GM23338 (cell line): ENCODE results near the gene SLC25A3. TPM values are rescaled to one million over a fixed set of nuclear protein-coding genes. Genes with fewer than 3 reads are reported as not detected.

ENCODE experiments used
- ATAC-seq: fragments of 200-7000 bp; cut with Tn5 transposase; 3 replicates; pipeline ENCODE4 v1.9.1; 2020
- DNase-seq: peaks from one replicate; pipeline ENCODE4 v3.0.0-alpha.2; 2015; ENCODE audit warnings: low spot score
- H2AFZ ChIP-seq: fragments of 200-600 bp; sonication (generic); 2 replicates; pipeline ENCODE4 v1.8.0; 2016; ENCODE audit warnings: antibody characterized with exemption, mild to moderate bottlenecking, moderate library complexity
- H3F3A ChIP-seq: fragments of 200-600 bp; sonication (generic); replicated peaks from 2 replicates; pipeline ENCODE4 v1.8.0; 2017; ENCODE audit warnings: antibody characterized with exemption, mixed run types, low read depth
- H3K27ac ChIP-seq: fragments of 200-600 bp; sonication (generic); 2 replicates; pipeline ENCODE4 v1.6.1; 2016; ENCODE audit warnings: low read depth
- H3K27me3 ChIP-seq: fragments of 200-600 bp; sonication (generic); 2 replicates; pipeline ENCODE4 v1.8.0; 2016; ENCODE audit warnings: mild to moderate bottlenecking, mixed run types, moderate library complexity; ENCODE audit not compliant: insufficient read depth
- H3K36me3 ChIP-seq: fragments of 200-600 bp; sonication (generic); 2 replicates; pipeline ENCODE4 v1.8.0; 2016; ENCODE audit warnings: mild to moderate bottlenecking; ENCODE audit not compliant: insufficient read depth
- H3K4me1 ChIP-seq: fragments of 200-600 bp; sonication (generic); 2 replicates; pipeline ENCODE4 v1.8.0; 2016; ENCODE audit warnings: mild to moderate bottlenecking, moderate library complexity; ENCODE audit not compliant: insufficient read depth
- H3K4me2 ChIP-seq: fragments of 200-600 bp; sonication (generic); 2 replicates; pipeline ENCODE4 v1.7.1; 2017; ENCODE audit warnings: mixed run types
- H3K4me3 ChIP-seq: fragments of 200-600 bp; sonication (generic); 2 replicates; pipeline ENCODE4 v1.6.1; 2016; ENCODE audit warnings: mixed run types
- H3K79me2 ChIP-seq: fragments of 200-600 bp; sonication (generic); replicated peaks from 2 replicates; pipeline ENCODE4 v1.8.0; 2017; ENCODE audit warnings: mild to moderate bottlenecking; ENCODE audit not compliant: insufficient read depth
- H3K9me2 ChIP-seq: fragments of 200-600 bp; sonication (generic); 2 replicates; pipeline ENCODE4 v1.8.0; 2017; ENCODE audit not compliant: insufficient read depth
- H4K20me1 ChIP-seq: fragments of 200-600 bp; sonication (generic); replicated peaks from 2 replicates; pipeline ENCODE4 v1.8.0; 2017; ENCODE audit warnings: mild to moderate bottlenecking; ENCODE audit not compliant: insufficient read depth
- H3K27ac Mint-ChIP-seq: 2 replicates; pipeline ENCODE4 v1.8.0; 2020; ENCODE audit warnings: inconsistent platforms, mild to moderate bottlenecking, moderate library complexity, mixed read lengths
- H3K27me3 Mint-ChIP-seq: 3 replicates; pipeline ENCODE4 v1.8.0; 2022; ENCODE audit warnings: low read depth, mild to moderate bottlenecking, moderate library complexity, mixed read lengths, inconsistent platforms; ENCODE audit not compliant: insufficient read depth, poor library complexity
- H3K36me3 Mint-ChIP-seq: 3 replicates; pipeline ENCODE4 v1.8.0; 2021; ENCODE audit warnings: low read depth, mild to moderate bottlenecking, inconsistent platforms, moderate library complexity, mixed read lengths
- H3K4me1 Mint-ChIP-seq: 3 replicates; pipeline ENCODE4 v1.8.0; 2020; ENCODE audit warnings: mild to moderate bottlenecking, inconsistent platforms, mixed read lengths
- H3K4me3 Mint-ChIP-seq: 3 replicates; pipeline ENCODE4 v1.8.0; 2021; ENCODE audit warnings: moderate library complexity, mild to moderate bottlenecking, inconsistent platforms, mixed read lengths
- H3K9me3 Mint-ChIP-seq: 3 replicates; pipeline ENCODE4 v1.8.0; 2020; ENCODE audit warnings: moderate library complexity, mild to moderate bottlenecking, inconsistent platforms, mixed read lengths
- CREB1 ChIP-seq: fragments of 250-450 bp; sonication (Bioruptor Pico); IDR thresholded peaks from 2 replicates; pipeline ENCODE4 v1.5.0; 2020; ENCODE audit warnings: low read depth, mild to moderate bottlenecking, moderate library complexity
- CTCF ChIP-seq, 2 experiments: fragments of 200-600 bp in 1 of 2; sonication (generic) in 1 of 2; conservative IDR thresholded peaks; 2 replicates each; pipeline versions ENCODE4 v1.5.1 to v1.6.1; 2016 to 2017; ENCODE audit warnings: antibody characterized with exemption in 2 of 2, low read depth in 2 of 2, mild to moderate bottlenecking in 2 of 2, moderate library complexity in 1 of 2
- EZH2 ChIP-seq: fragments of 200-600 bp; sonication (generic); IDR thresholded peaks from one replicate; pipeline ENCODE4 v1.8.0; 2017; ENCODE audit warnings: antibody characterized with exemption, mild to moderate bottlenecking, low read depth; ENCODE audit not compliant: unreplicated experiment
- EZH2phosphoT487 ChIP-seq: fragments of 200-600 bp; sonication (generic); IDR thresholded peaks from one replicate; pipeline ENCODE4 v1.8.1; 2018; ENCODE audit warnings: antibody characterized with exemption; ENCODE audit not compliant: unreplicated experiment
- JUNB ChIP-seq: IDR thresholded peaks from one replicate; pipeline ENCODE4 v1.6.1; 2016; ENCODE audit warnings: antibody characterized with exemption; ENCODE audit not compliant: unreplicated experiment
- NANOG ChIP-seq: IDR thresholded peaks from 2 replicates; pipeline ENCODE4 v1.6.1; 2016; ENCODE audit warnings: antibody characterized with exemption, borderline replicate concordance
- POLR2AphosphoS5 ChIP-seq: IDR thresholded peaks from 2 replicates; pipeline ENCODE4 v1.6.1; 2016; ENCODE audit warnings: antibody characterized with exemption, low read depth
- REST ChIP-seq: IDR thresholded peaks from one replicate; pipeline ENCODE4 v1.6.1; 2018; ENCODE audit warnings: antibody characterized with exemption; ENCODE audit not compliant: unreplicated experiment
- STAT1 ChIP-seq: IDR thresholded peaks from one replicate; pipeline ENCODE4 v1.6.1; 2016; ENCODE audit warnings: antibody characterized with exemption; ENCODE audit not compliant: unreplicated experiment
- ZNF114 ChIP-seq: fragments of 250-450 bp; sonication (Bioruptor Pico); IDR thresholded peaks from 2 replicates; pipeline ENCODE4 v1.5.0; 2020; ENCODE audit warnings: mild to moderate bottlenecking, moderate library complexity
- ZNF331 ChIP-seq: fragments of 250-450 bp; sonication (Bioruptor Pico); IDR thresholded peaks from 2 replicates; pipeline ENCODE4 v1.5.0; 2020; ENCODE audit warnings: low read depth, mild to moderate bottlenecking, moderate library complexity
- polyA plus RNA-seq: library from polyadenylated mRNA; unstranded; fragments of >200 nt; fragmentation: Nextera tagmentation; extraction: Ambion mirVana; gene quantifications from 2 replicates; pipeline ENCODE4 v1.2.1, GENCODE V29; 2016
- total RNA-seq: library from RNA; depleted of rRNA; stranded (reverse); fragments of >200 nt; shearing (Covaris generic); gene quantifications from 2 replicates; pipeline ENCODE4 v1.2.3, GENCODE V29; 2014
- TF ChIP-seq, protein P1 (sequence below): fragments of 250-450 bp; sonication (Bioruptor Pico); IDR thresholded peaks from 2 replicates; pipeline ENCODE4 v1.5.0; 2020; ENCODE audit warnings: mild to moderate bottlenecking, moderate library complexity
- TF ChIP-seq, protein P2 (sequence below): IDR thresholded peaks from 2 replicates; pipeline ENCODE4 v1.6.1; 2016; ENCODE audit warnings: antibody characterized with exemption

The SLC25A3 gene
- total and polyA plus RNA-seq, 2 experiments from 2014 or later: 676 to 703 TPM

DNA sequence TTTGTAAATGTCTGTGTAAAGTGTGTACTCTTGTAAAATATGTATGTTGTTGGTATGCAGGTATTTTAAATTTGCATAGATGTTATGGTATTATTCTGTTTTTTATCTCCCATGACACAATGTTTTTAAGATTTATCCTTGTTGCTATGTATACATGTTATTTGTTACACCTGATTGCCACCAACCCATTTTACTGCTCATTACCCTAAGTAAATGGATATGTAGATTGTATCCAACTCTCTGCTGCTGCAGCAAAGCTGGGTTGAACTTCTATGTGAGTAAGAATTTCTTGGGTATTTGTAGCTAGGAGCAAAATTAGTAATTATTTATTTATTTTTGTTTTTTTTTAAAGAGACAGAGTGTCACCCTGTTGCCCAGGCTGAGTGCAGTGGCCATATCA, 57.8 kb downstream of the SLC25A3 start:
- Histone ChIP-seq H3K4me3 (no peak overlapping the region), H3K36me3 (peaks cover 7% of the 10 kb centered on the region), H3K27ac (no peak overlapping the region), H4K20me1 (no peaks in the 10 kb centered on the region), H3K4me1 (no peaks in the 10 kb centered on the region), H3K27me3 (no peaks in the 10 kb centered on the region), H3K4me2 (no peak overlapping the region), H3F3A (no peaks in the 10 kb centered on the region), H3K9me2 (no peaks in the 10 kb centered on the region), H2AFZ (no peak overlapping the region), H3K79me2 (peaks cover 20% of the 10 kb centered on the region)
- Mint-ChIP-seq H3K27ac (no peak overlapping the region), H3K27me3 (no peaks in the 10 kb centered on the region), H3K36me3 (peaks cover 13% of the 10 kb centered on the region; the same call in 1 of the 3 replicates), H3K4me3 (no peak overlapping the region), H3K9me3 (no peaks in the 10 kb centered on the region), H3K4me1 (peaks cover 4% of the 10 kb centered on the region)
- TF ChIP-seq NANOG (no peak), JUNB (no peak), EZH2 (no peak), REST (no peak), CTCF (conservative IDR thresholded peaks at IDR 0.05; ENCODE audit: low read depth in 2 of 2) (no peak), STAT1 (no peak), ZNF114 (no peak), CREB1 (CRISPR knock-in tag) (no peak), POLR2AphosphoS5 (no peak), ZNF331 (CRISPR knock-in tag) (no peak), EZH2phosphoT487 (no peak)
- TF ChIP-seq, protein P1, sequence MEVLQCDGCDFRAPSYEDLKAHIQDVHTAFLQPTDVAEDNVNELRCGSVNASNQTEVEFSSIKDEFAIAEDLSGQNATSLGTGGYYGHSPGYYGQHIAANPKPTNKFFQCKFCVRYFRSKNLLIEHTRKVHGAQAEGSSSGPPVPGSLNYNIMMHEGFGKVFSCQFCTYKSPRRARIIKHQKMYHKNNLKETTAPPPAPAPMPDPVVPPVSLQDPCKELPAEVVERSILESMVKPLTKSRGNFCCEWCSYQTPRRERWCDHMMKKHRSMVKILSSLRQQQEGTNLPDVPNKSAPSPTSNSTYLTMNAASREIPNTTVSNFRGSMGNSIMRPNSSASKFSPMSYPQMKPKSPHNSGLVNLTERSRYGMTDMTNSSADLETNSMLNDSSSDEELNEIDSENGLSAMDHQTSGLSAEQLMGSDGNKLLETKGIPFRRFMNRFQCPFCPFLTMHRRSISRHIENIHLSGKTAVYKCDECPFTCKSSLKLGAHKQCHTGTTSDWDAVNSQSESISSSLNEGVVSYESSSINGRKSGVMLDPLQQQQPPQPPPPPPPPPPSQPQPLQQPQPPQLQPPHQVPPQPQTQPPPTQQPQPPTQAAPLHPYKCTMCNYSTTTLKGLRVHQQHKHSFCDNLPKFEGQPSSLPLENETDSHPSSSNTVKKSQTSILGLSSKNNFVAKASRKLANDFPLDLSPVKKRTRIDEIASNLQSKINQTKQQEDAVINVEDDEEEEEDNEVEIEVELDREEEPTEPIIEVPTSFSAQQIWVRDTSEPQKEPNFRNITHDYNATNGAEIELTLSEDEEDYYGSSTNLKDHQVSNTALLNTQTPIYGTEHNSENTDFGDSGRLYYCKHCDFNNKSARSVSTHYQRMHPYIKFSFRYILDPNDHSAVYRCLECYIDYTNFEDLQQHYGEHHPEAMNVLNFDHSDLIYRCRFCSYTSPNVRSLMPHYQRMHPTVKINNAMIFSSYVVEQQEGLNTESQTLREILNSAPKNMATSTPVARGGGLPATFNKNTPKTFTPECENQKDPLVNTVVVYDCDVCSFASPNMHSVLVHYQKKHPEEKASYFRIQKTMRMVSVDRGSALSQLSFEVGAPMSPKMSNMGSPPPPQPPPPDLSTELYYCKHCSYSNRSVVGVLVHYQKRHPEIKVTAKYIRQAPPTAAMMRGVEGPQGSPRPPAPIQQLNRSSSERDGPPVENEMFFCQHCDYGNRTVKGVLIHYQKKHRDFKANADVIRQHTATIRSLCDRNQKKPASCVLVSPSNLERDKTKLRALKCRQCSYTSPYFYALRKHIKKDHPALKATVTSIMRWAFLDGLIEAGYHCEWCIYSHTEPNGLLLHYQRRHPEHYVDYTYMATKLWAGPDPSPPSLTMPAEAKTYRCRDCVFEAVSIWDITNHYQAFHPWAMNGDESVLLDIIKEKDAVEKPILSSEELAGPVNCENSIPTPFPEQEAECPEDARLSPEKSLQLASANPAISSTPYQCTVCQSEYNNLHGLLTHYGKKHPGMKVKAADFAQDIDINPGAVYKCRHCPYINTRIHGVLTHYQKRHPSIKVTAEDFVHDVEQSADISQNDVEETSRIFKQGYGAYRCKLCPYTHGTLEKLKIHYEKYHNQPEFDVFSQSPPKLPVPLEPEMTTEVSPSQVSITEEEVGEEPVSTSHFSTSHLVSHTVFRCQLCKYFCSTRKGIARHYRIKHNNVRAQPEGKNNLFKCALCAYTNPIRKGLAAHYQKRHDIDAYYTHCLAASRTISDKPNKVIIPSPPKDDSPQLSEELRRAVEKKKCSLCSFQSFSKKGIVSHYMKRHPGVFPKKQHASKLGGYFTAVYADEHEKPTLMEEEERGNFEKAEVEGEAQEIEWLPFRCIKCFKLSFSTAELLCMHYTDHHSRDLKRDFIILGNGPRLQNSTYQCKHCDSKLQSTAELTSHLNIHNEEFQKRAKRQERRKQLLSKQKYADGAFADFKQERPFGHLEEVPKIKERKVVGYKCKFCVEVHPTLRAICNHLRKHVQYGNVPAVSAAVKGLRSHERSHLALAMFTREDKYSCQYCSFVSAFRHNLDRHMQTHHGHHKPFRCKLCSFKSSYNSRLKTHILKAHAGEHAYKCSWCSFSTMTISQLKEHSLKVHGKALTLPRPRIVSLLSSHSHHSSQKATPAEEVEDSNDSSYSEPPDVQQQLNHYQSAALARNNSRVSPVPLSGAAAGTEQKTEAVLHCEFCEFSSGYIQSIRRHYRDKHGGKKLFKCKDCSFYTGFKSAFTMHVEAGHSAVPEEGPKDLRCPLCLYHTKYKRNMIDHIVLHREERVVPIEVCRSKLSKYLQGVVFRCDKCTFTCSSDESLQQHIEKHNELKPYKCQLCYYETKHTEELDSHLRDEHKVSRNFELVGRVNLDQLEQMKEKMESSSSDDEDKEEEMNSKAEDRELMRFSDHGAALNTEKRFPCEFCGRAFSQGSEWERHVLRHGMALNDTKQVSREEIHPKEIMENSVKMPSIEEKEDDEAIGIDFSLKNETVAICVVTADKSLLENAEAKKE (CRISPR knock-in tag): no peak
- TF ChIP-seq, protein P2, sequence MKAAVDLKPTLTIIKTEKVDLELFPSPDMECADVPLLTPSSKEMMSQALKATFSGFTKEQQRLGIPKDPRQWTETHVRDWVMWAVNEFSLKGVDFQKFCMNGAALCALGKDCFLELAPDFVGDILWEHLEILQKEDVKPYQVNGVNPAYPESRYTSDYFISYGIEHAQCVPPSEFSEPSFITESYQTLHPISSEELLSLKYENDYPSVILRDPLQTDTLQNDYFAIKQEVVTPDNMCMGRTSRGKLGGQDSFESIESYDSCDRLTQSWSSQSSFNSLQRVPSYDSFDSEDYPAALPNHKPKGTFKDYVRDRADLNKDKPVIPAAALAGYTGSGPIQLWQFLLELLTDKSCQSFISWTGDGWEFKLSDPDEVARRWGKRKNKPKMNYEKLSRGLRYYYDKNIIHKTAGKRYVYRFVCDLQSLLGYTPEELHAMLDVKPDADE: no peak
- DNase-seq (no peak), ATAC-seq (no peak)
